RWPE2 (cell line): ENCODE data around the gene WASHC2A.
"Not testable (repeated sequence)": the region's sequence is repeated elsewhere in the genome, so short reads cannot be mapped to it uniquely, and the experiment has no call there.

Experiments used
- ATAC-seq: fragments of 200-7000 bp; cut with Tn5 transposase; 3 replicates; pipeline ENCODE4 v1.9.1; 2021; ENCODE audit warnings: low read depth
- DNase-seq: peaks from one replicate; pipeline ENCODE4 v3.0.0-alpha.2; 2020; ENCODE audit warnings: low spot score
- H3K27ac ChIP-seq: fragments of 450-650 bp; 2 replicates; pipeline ENCODE4 v1.5.1; 2017; ENCODE audit warnings: mild to moderate bottlenecking; ENCODE audit not compliant: poor library complexity, severe bottlenecking
- H3K27me3 ChIP-seq: fragments of 250-450 bp; sonication (Bioruptor Pico); 2 replicates; pipeline ENCODE4 v1.5.1; 2021; ENCODE audit warnings: mild to moderate bottlenecking, moderate library complexity; ENCODE audit not compliant: insufficient read depth, poor library complexity, severe bottlenecking
- H3K36me3 ChIP-seq: fragments of 250-450 bp; sonication (Bioruptor Pico); 2 replicates; pipeline ENCODE4 v1.5.1; 2020; ENCODE audit warnings: low read depth, mild to moderate bottlenecking, moderate library complexity
- H3K4me1 ChIP-seq: fragments of 250-450 bp; sonication (Bioruptor Pico); 2 replicates; pipeline ENCODE4 v1.5.1; 2021; ENCODE audit warnings: mild to moderate bottlenecking, moderate library complexity; ENCODE audit not compliant: insufficient read depth, poor library complexity, severe bottlenecking
- H3K4me3 ChIP-seq: fragments of 250-450 bp; sonication (Bioruptor Pico); 2 replicates; pipeline ENCODE4 v1.5.1; 2021; ENCODE audit warnings: mild to moderate bottlenecking, moderate library complexity; ENCODE audit not compliant: severe bottlenecking
- H3K9me3 ChIP-seq: fragments of 250-450 bp; sonication (Bioruptor Pico); 2 replicates; pipeline ENCODE4 v1.5.1; 2021; ENCODE audit warnings: mild to moderate bottlenecking, moderate library complexity; ENCODE audit not compliant: severe bottlenecking

WASHC2A gene

GRCh38 chr10:50094630-50095029 is 26.9 kb downstream of the WASHC2A start:
- not testable (repeated sequence) for H3K36me3 ChIP-seq, H3K4me3 ChIP-seq, H3K4me1 ChIP-seq, ATAC-seq, DNase-seq, H3K9me3 ChIP-seq, H3K27ac ChIP-seq, H3K27me3 ChIP-seq

DNA sequence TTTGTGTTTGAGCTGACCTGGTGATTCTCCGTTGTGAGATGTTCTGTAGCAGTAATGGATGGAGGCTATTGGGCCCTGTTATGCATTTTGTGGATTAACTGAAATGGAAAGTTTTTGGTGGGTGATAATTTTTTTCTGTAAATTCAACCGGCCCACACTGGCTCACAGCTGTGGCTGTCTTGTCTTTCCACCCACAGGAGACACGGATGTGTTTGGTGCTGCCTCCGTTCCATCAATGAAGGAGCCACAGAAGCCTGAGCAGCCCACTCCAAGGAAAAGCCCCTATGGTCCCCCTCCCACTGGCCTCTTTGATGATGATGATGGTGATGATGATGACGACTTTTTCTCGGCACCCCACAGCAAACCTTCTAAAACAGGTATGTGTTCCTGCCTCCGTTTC is 27.6 kb downstream of the WASHC2A start:
- not testable (repeated sequence) for H3K4me1 ChIP-seq, H3K27ac ChIP-seq, H3K27me3 ChIP-seq, H3K9me3 ChIP-seq, ATAC-seq, DNase-seq, H3K4me3 ChIP-seq, H3K36me3 ChIP-seq

- H3K27ac ChIP-seq, DNase-seq, H3K4me3 ChIP-seq, H3K36me3 ChIP-seq, H3K4me1 ChIP-seq, H3K9me3 ChIP-seq, H3K27me3 ChIP-seq: not testable (repeated sequence)
- ATAC-seq = 0 out of 3 replicates have a peak, but pooled peaks have one; percentile 23
These were observed 29.0 kb downstream of the WASHC2A start for GRCh38 chr10:50096722-50097121.

DNA sequence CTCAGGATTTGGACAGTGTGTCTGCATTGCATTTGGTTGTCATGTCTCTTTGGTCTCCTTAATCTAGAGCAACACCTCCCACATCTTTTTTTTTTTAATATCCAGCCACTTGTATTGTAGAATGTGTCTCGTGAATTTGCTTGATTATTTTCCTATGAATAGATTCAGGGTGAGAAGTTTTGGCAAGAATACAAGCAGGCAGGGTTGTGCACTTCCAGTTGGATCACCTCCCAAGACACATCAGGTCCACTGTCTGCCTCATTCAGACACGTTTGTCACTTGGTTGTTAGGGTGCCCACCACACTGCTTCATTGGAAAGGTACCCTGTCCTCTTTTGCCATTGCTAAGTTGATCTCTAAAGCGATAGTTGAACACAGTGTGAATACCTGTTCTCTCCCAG is 30.9 kb downstream of the WASHC2A start:
- not testable (repeated sequence) for H3K27me3 ChIP-seq, H3K36me3 ChIP-seq, DNase-seq, H3K4me3 ChIP-seq, H3K4me1 ChIP-seq, ATAC-seq, H3K27ac ChIP-seq, H3K9me3 ChIP-seq

- ATAC-seq, DNase-seq, H3K27me3 ChIP-seq: not testable (repeated sequence)
These were observed 33.4 kb downstream of the WASHC2A start for GRCh38 chr10:50101139-50101582.

DNA sequence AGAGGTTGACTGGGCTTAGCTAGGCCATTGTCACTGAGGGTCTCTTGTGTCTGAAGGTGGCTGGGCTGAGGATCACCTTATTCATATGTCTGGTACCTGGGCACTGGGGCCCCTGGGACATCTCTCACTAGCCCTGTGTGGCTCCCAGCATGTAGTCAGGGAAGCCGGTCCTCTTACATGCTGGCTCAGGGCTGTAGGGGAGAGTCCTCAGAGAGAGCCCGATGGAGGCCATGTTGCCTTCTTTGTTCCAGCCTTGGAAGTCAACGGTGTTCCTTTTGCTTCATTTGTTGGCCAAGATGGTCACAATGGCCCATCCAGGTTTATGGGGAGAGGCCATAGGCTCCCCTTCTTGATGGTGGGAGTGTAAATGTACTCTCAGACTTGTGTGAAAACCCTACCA is 34.0 kb downstream of the WASHC2A start:
- DNase-seq, H3K27ac ChIP-seq: not testable (repeated sequence)

More at GRCh38 chr10:50101139-50101582, 33.4 kb downstream of the WASHC2A start:
- H3K4me3 ChIP-seq, H3K27ac ChIP-seq, H3K4me1 ChIP-seq, H3K9me3 ChIP-seq, H3K36me3 ChIP-seq: not testable (repeated sequence)

GRCh38 chr10:50102267-50102666 is 34.5 kb downstream of the WASHC2A start:
- H3K4me1 ChIP-seq, H3K4me3 ChIP-seq, H3K36me3 ChIP-seq, H3K27ac ChIP-seq, DNase-seq, H3K27me3 ChIP-seq, ATAC-seq, H3K9me3 ChIP-seq: not testable (repeated sequence)

More for the DNA sequence above, 34.0 kb downstream of the WASHC2A start:
- not testable (repeated sequence) for H3K4me1 ChIP-seq, H3K27me3 ChIP-seq, H3K4me3 ChIP-seq, ATAC-seq, H3K9me3 ChIP-seq, H3K36me3 ChIP-seq

DNA sequence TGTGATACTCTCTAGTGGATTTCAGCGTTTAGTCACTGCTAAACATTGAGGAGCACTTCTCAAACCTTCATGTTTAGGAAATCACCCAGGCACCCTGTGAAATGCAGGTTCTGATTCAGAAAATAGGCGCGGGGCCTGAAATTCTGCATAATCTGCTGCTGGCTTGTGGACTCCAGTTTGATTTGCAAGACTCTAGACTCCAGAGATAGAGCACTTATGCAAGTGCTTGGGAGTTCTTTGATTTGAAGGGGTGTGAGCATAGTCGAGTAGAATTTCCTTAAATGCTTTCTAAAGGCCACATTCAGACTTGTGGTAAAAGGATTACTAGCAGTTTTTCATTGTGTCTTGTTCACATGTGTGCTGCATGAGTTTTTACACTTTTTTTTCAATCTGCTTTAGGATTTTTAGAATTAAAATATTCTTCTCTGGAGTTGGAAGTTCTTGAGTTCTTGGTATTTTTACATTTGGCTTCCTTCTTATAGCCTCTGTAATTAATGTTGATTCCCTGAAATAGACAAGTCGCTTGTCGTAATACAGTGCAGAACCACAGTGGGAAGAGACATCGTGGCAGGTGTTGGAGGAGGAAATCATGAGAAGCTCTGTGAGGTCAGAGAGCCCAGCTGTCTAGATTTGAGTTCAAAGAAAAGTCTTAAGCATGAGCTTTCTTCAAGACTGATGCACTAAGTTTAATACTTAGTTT is 41.4 kb downstream of the WASHC2A start:
- not testable (repeated sequence) for H3K4me3 ChIP-seq, ATAC-seq, DNase-seq, H3K9me3 ChIP-seq, H3K27ac ChIP-seq, H3K4me1 ChIP-seq, H3K27me3 ChIP-seq, H3K36me3 ChIP-seq

- not testable (repeated sequence) for H3K4me1 ChIP-seq, H3K4me3 ChIP-seq, H3K9me3 ChIP-seq, ATAC-seq, H3K36me3 ChIP-seq, DNase-seq, H3K27me3 ChIP-seq, H3K27ac ChIP-seq
These were observed 44.8 kb downstream of the WASHC2A start for GRCh38 chr10:50112419-50113112.

- H3K27me3 ChIP-seq, ATAC-seq, H3K27ac ChIP-seq, H3K4me1 ChIP-seq, H3K36me3 ChIP-seq, H3K9me3 ChIP-seq, DNase-seq, H3K4me3 ChIP-seq: not testable (repeated sequence)
These were observed 59.0 kb downstream of the WASHC2A start for GRCh38 chr10:50126765-50127164.

DNA sequence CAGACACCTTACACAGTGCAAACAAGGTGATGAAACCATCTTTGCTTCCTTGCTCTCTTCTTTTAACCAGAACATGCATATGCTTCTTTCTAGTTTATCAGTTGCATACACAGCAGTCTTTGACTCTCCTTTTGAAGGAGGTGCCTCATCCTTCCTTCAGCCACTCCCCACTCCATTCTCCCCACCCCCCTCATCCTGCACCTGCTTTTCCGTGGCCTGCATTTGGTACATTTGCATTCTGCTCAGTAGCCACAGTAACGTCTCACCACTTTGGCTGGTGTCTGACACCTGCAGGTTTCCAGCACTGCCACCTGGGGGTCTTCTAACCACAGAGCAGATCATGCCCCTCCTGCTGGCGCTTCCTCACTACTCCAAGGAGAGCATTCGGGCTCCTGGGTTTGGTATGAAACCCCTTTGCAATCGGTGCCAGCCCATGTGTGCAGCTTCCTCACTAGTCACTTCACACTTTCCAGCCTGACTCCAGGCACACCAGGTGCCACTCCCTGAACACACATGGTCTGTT is 60.1 kb downstream of the WASHC2A start:
- H3K4me3 ChIP-seq, DNase-seq: not testable (repeated sequence)

More for the DNA sequence above, 60.1 kb downstream of the WASHC2A start:
- H3K4me1 ChIP-seq, H3K27ac ChIP-seq, H3K27me3 ChIP-seq, ATAC-seq, H3K9me3 ChIP-seq, H3K36me3 ChIP-seq: not testable (repeated sequence)
